Peyer's patch (tissue), 4 donors: ENCODE measurements around the gene ANXA5.

Experiments
- POLR2A ChIP-seq, 2 donors: fragments of 450-650 bp; IDR thresholded peaks; one replicate each; pipeline ENCODE4 v1.5.1; 2017; ENCODE audit warnings: antibody characterized with exemption in 2 of 2, mild to moderate bottlenecking in 2 of 2, moderate library complexity in 2 of 2
- TF ChIP-seq, protein P1 (sequence below), 6 experiments: fragments of 450-650 bp in 4 of 6; fragments of 200-600 bp in 2 of 6; sonication (generic) in 1 of 6; IDR thresholded peaks; one replicate each; pipeline ENCODE4 v1.5.1; 2017 to 2019; ENCODE audit warnings: antibody characterized with exemption in 6 of 6, mild to moderate bottlenecking in 3 of 6, moderate library complexity in 1 of 6

DNA sequence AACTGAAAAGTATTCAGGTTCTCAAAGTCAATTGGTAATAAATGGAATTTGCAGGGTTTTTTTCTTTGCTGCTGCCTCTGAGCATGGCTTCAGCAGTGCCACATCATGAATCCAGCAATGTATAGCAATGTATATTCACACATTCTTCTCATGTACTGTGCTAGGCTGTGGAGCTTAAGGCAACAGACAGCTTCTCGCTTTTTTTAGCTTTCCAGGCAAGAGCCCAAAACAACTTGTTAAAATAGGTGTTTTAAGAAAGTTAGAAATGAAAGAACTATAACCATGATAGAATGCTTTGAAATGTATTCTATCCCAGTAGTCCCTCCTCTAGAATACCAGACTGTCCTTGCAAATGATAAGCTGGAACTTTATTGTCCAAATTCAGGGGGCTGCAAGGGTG, 37.8 kb upstream of the ANXA5 start:
- TF ChIP-seq, protein P1, sequence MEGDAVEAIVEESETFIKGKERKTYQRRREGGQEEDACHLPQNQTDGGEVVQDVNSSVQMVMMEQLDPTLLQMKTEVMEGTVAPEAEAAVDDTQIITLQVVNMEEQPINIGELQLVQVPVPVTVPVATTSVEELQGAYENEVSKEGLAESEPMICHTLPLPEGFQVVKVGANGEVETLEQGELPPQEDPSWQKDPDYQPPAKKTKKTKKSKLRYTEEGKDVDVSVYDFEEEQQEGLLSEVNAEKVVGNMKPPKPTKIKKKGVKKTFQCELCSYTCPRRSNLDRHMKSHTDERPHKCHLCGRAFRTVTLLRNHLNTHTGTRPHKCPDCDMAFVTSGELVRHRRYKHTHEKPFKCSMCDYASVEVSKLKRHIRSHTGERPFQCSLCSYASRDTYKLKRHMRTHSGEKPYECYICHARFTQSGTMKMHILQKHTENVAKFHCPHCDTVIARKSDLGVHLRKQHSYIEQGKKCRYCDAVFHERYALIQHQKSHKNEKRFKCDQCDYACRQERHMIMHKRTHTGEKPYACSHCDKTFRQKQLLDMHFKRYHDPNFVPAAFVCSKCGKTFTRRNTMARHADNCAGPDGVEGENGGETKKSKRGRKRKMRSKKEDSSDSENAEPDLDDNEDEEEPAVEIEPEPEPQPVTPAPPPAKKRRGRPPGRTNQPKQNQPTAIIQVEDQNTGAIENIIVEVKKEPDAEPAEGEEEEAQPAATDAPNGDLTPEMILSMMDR (IDR thresholded peaks at IDR 0.05), result no peak
- no peak for TF ChIP-seq POLR2A (IDR thresholded peaks at IDR 0.05)
